Naive thymus-derived CD4-positive, alpha-beta T cell (primary cell): ENCODE measurements around the gene SLC39A12. TPM values are rescaled to one million over a fixed set of nuclear protein-coding genes. Genes with fewer than 3 reads are reported as not detected.

Experiments used
- polyA plus RNA-seq, 2 donors: library from polyadenylated mRNA; unstranded; fragments of 300-500 nt; fragmentation: Illumina TruSeq; gene quantifications; one replicate each; pipeline ENCODE4 v1.2.3, GENCODE V29; 2021
- total RNA-seq, 6 experiments: library from RNA in 5 of 6; stranded (reverse) in 5 of 6; gene quantifications; 1 replicate in 5 of 6; 2 replicates in 1 of 6; pipeline ENCODE4 v1.2.3 and lab custom pipeline; 2021 to 2026

The SLC39A12 gene
- total and polyA plus RNA-seq, 7 experiments from 2014 or later, result not detected

Other genes with a start within 250 kb of the SLC39A12 start
- under 1 TPM in 2 of 5 experiments, not detected in 3; 0.05 to 0.12 TPM for gene TMEM236, start 199.7 kb upstream of the SLC39A12 start, total RNA-seq
- under 1 TPM in 1 of 2 donors, not detected in 1; 0.02 TPM for gene TMEM236, start 199.7 kb upstream of the SLC39A12 start, polyA plus RNA-seq
- gene MRC1, start 142.6 kb upstream of the SLC39A12 start, total RNA-seq, result 1 to 10 TPM in 2 of 5 experiments, under 1 TPM in 2, not detected in 1; 0.13 to 3.5 (median 1.9) TPM
- gene MRC1, start 142.6 kb upstream of the SLC39A12 start, polyA plus RNA-seq, result not detected
- gene CACNB2, start 188.5 kb downstream of the SLC39A12 start, total RNA-seq, result under 1 TPM in 1 of 5 experiments, not detected in 4; 0.49 TPM
- under 1 TPM; 0.30 to 0.48 TPM for gene CACNB2, start 188.5 kb downstream of the SLC39A12 start, polyA plus RNA-seq